Breast epithelium (tissue), 3 donors: ENCODE data around the gene DIS3L2.

Experiments used
- CTCF ChIP-seq, 3 donors: fragments of 450-650 bp; IDR thresholded peaks; one replicate each; pipeline ENCODE4 v1.5.1; 2016 to 2017; ENCODE audit warnings: antibody characterized with exemption in 3 of 3, mild to moderate bottlenecking in 3 of 3, moderate library complexity in 3 of 3
- POLR2A ChIP-seq: fragments of 450-650 bp; IDR thresholded peaks from one replicate; pipeline ENCODE4 v1.6.1; 2016; ENCODE audit warnings: antibody characterized with exemption, mild to moderate bottlenecking, moderate library complexity
- POLR2AphosphoS5 ChIP-seq, 3 donors: sonication (generic); formaldehyde crosslinking; IDR thresholded peaks; one replicate each; pipeline ENCODE4 v1.6.1; 2017; ENCODE audit warnings: antibody characterized with exemption in 3 of 3

- TF ChIP-seq CTCF (IDR thresholded peaks at IDR 0.05) (no peak), POLR2AphosphoS5 (IDR thresholded peaks at IDR 0.05) (no peak), POLR2A (no peak)
Measured at GRCh38 chr2:232308986-232309385, 347.5 kb downstream of the DIS3L2 start.
